GM12878 (cell line): Measurements from ENCODE around the gene UBAP1.

Experiments used
- CHD2 ChIP-seq: IDR thresholded peaks from 2 replicates; pipeline ENCODE4 v1.6.1; 2011; ENCODE audit warnings: low read depth, low read length, improper control_type of control experiment, borderline replicate concordance
- MXI1 ChIP-seq: fragments of 150-350 bp; IDR thresholded peaks from 2 replicates; pipeline ENCODE4 v1.6.1; 2011; ENCODE audit warnings: low read depth, mild to moderate bottlenecking, inconsistent platforms, low read length, improper control_type of control experiment
- RFX5 ChIP-seq: IDR thresholded peaks from 2 replicates; pipeline ENCODE4 v1.6.1; 2011; ENCODE audit warnings: low read depth, low read length, improper control_type of control experiment
- SMC3 ChIP-seq: IDR thresholded peaks from 2 replicates; pipeline ENCODE4 v1.6.1; 2011; ENCODE audit warnings: low read length, improper control_type of control experiment, borderline replicate concordance

GRCh38 chr9:34291423-34291822 is 112.6 kb downstream of the UBAP1 start:
- TF ChIP-seq SMC3 (no peak), MXI1 (no peak), CHD2 (no peak), RFX5 (no peak)
